ENCODE results near the gene NPHS2.

Gene NPHS2

DNA sequence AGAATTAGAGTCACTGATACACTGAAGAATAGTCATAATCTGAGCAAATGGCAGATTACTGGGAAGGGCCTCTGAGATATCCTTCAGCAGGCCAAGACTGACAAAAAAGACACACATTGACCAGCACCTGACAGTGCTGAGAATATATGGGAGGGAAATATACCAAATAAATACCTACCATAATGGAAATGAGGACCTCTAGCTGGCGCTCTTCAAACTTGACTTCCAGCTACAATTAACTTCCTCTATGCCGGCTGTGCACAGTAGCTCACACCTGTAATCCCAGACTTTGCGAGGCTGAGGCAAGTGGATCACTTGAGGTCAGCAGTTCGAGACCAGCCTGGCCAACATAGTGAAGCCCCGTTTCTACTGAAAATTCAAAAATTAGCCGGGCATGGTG, 69.5 kb downstream of the NPHS2 start:
- Histone ChIP-seq H3K27me3 (ENCODE audit: control insufficient read depth in 1 of 2, insufficient read depth in 2 of 2, low read length in 2 of 2) (no peaks in the 10 kb centered on the region), H3K9ac (ENCODE audit: low read depth in 1 of 2, low read length in 2 of 2) (no peak overlapping the region), H3K9me3 (ENCODE audit: control insufficient read depth in 1 of 2, low read length in 2 of 2) (no peaks in the 10 kb centered on the region), H3K36me3 (ENCODE audit: control insufficient read depth in 1 of 2, insufficient read depth in 2 of 2, low read length in 2 of 2) (no peaks in the 10 kb centered on the region), H3K27ac (ENCODE audit: low read depth, low read length) (no peak overlapping the region), H3K4me1 (ENCODE audit: control insufficient read depth in 1 of 2, insufficient read depth in 2 of 2, low read length in 2 of 2) (no peaks in the 10 kb centered on the region), H3K4me3 (ENCODE audit: low read depth in 1 of 2, low read length in 2 of 2) (no peak overlapping the region)
